ENCODE results near the gene CDH23.

Gene CDH23

DNA sequence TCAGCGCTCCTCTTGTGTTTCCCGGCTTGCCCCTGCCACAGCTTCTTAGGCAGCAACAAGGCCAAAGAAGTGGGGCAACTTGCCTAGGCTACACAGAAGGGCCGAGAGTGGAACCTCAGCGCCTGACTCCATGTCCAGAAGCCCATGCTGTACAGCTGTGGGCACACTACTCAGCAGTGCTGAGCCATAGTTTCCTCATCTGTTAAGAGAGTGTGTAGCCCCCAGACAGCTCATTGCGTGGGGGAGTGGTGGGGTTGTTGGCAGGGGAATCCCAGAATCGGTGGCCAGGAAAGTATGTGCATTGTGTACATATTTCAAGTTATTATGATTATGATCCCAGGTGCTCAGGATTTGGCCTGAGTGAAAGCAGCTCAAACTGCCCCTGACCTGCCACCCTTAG is 96.2 kb downstream of the CDH23 start:
- no peak for DNase-seq

DNA sequence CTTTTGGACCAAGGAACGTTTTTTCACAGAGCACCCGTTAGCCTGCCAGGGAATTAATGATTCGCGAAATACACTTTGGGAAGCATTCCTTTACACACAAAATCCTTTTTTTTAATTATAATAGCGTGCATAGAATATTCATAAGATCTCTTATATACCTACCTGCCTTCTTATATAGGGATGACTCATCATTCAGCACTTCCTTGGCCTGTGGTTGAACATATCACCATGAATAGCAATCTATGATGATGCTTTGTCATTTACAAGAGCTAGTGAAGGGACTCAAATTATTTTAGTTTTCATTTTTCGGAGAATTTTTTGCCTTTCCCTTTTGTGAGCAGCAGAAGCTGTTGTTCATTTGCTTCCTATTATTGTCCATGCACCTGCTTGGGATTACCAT is 97.0 kb downstream of the CDH23 start:
- DNase-seq: no peak

- DNase-seq: no peak
Measured at GRCh38 chr10:71494476-71494875, 97.8 kb downstream of the CDH23 start.

GRCh38 chr10:71494980-71495381 is 98.3 kb downstream of the CDH23 start:
- DNase-seq: no peak

GRCh38 chr10:71496927-71497762 is 100.4 kb downstream of the CDH23 start:
- no peak for DNase-seq

DNA sequence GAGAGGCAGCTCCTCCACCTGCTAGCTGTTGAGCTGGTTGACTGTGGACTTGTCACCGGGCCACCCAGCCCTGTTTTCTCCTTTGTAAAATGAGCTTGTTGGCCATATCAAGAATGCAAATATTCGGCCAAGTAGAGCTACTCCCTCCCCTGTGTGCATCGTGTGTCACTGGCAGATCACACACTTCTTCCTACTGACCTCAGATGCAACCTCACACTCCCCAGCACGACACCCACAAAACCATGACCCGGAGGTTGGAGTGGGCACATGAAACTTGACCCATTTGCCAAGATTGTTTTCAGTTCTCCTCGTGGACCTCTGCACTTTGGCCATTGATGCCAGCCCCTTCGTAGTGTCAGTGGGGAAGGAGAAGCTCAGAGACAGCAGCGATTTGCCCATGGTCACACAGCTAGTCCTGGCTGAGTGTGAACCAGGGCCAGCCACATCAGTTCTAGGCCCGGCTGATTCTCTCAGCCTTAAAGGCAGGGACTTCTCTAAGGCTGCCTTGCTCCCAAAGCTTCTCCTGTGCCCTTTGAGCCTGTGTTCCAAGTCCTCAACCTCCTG is 101.1 kb downstream of the CDH23 start:
- no peak for DNase-seq

- no peak for DNase-seq
Measured at GRCh38 chr10:71501402-71501801, 104.7 kb downstream of the CDH23 start.

DNA sequence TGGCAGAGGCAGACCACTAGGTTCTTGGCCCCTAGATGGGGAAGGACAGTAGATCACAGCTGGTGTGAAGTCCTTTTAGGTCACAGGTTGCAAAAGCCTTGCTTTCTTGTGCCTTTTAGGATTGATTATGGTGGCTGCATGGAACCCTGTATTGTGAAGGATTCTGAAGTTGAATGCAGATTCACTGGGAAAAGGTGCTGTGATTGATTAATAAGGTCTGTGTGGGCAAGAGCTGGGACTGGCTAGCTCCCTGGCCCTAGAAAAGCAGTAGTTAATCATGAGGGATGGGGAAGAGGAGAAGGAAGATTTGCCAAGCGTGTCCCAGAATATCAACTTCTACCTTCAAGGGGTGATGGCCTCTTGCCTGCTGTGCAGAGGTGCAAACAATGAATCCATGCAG is 105.5 kb downstream of the CDH23 start:
- no peak for DNase-seq

DNA sequence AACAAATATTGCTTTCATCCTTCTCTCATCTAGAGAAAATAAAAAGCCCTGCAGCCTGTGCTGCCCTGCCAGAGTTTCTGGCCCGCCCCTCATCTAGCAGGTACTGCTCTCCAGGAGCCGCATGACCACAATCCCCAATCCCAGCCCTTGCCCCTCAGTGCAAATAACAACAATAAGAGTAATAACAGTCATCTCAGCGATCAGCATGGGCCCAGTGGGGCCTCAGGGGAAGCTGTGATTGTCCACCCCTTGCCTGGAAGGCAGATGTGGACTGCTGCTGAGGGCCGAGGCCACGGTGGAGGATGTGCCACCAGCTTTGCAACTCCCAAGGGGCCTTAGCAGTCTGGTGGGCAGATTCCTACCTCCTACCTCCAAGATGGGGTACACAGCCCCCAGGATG is 106.1 kb downstream of the CDH23 start:
- DNase-seq: no peak

DNA sequence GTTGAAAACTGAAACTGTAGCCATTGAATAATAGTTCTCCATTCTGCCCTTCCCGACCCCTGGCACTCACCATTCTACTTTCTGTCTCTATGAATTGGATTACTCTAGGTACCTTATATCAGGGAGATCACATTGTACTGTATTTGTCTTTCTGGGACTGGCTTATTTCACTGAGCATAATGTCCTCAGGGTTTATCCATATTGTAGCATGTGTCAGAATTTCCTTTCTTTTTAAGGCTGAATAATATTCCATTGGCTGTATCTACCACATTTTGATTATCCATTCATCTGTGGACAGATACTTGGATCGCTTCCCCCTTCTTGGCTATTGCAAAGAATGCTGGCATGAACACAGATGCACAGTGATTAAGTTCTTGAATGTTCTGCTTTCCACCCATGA is 107.4 kb downstream of the CDH23 start:
- DNase-seq: no peak

DNA sequence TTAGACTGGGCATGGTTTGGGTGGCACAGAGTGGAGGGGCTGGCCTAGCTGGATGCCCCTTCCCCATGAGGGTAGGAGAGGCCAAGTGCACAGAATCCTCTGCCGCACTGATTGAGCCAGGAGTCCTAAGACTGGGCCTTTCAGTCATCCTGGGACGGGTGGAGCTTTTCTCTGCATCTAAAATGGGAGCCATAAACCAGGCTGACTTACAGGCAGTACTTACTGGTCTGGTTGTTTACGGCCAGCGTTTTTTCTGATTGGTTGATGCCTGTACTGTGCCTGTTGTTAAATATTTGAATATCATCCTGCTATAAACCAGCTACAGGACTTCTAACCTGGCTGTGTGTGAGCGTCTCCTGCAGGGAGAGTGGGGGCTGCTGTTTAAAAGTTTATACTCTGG is 107.8 kb downstream of the CDH23 start:
- no peak for DNase-seq

- no peak for DNase-seq
Measured at GRCh38 chr10:71505862-71506261, 109.1 kb downstream of the CDH23 start.

DNA sequence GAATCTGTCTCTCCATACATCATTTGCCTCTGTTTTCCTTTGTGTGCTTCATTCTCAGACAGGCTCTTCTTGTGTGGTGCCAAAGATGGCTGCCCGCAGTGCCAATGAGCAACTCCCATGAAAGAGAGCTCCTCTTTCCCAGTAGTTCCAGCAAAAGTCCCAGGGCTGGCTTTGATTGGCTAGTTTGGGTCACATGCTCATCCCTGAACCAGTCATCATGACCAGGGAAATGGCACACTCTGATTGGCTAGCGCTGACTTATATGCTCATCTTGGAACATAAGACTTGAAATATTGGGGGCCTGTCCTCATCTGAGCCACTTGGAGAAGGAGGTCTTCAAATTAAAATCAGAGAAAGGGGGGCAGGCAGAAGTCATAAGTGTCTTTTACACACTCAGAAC is 112.7 kb downstream of the CDH23 start:
- no peak for DNase-seq

- no peak for DNase-seq
Measured at GRCh38 chr10:71511206-71511605, 114.5 kb downstream of the CDH23 start.

DNA sequence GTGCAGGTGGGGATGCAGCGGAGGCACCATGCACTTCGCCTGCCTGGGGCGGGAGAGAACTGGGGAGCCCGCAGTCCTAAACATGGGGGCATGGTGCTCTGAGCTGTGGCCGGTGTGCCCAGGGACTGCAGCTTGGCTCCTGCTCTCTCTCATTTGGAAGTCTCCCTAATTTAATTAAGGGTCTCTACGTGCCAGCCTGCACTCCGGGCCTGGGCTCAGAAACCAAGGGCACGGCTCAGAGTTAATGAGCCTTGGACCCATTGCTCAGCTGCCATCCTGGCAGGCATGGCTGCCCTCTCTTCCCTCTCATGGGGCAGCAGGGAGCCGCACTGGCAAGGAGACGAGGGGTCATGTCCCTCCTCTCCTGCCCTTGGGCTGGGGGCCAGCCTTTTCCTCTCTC is 115.6 kb downstream of the CDH23 start:
- DNase-seq: no peak

DNA sequence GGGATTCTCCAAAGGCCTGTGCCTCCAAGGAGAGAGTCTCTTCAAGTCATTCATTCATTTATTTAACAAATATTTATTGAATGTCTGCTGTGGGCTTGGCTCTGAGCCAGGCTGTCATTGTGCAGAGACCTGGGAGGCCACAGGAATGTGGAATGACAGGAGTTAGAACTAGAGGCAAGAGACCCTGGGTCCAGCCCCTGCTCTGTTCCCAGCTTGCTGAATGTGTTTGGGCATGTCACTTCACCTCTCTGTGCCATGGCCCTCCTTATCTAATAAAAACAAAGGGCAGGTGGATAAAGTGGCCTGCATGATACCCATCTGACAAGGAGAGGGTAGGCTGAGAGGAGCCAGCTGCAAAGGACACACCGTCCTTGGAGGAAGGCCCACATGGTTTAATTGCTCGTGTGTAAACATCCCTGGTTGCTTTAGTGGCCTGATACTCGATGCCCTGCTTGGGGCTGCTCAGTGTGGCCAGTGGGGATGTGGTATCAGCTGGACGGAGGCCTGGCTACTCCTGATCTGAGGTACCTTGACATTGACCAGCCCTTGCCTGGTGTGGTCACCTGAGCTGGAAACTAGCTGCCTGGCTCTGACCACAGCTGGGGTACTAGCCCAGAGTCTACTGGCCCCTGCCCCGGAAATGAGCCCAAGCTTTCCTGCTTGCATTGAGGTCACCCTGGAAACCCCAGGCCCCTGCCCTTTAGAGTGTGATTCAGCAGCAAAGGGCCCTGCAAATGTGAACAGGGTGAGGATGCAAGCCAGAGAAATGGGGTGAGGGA is 116.2 kb downstream of the CDH23 start:
- DNase-seq: no peak

- no peak for DNase-seq
Measured at GRCh38 chr10:71513540-71513853, 116.8 kb downstream of the CDH23 start.

DNA sequence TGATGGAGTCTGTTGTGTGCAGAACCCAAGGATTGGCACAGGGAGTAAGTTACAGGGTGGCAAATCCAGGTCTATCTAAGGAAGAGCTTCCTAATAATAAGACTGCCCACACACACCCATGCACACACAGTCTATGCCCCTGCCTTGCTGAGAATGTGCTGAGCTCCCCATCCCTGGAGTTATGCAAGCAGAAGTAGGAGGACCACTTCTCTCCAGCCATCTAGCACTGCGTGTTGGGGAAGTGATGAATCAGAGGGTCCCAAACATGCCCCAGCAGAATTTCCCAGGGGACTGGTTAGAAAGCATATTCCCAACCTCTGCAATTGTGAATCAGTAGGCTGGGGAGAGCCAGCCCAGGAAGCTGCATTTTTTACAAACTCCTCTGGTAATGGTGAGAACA is 117.2 kb downstream of the CDH23 start:
- DNase-seq: no peak

- no peak for DNase-seq
Measured at GRCh38 chr10:71515531-71516172, 118.9 kb downstream of the CDH23 start.

GRCh38 chr10:71516890-71517289 is 120.2 kb downstream of the CDH23 start:
- no peak for DNase-seq

- DNase-seq: no peak
Measured at GRCh38 chr10:71517298-71518169, 120.8 kb downstream of the CDH23 start.

DNA sequence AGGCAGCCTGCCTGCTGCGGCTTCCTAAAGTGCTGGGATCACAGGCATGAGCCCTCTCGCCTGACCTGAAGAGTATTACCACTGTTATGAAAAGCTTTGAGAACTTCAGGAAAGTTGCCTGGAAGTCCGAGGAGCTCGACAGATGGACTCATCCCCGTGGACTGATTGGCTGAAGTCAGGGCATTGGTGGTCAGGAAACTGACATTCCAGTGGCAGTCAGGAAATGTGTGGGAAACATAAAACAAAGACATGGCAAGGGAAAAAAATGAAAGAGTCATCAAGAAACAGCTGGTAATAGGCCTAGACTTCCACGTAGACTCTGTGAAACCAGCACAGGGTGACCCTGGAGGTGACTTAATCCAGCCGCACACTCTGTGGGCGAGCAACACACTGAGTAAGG is 123.3 kb downstream of the CDH23 start:
- no peak for DNase-seq
